ENCODE measurements around the gene GIT2.
A peak's percentile ranks its signal among the peaks of the same experiment; 100 is the strongest.

Gene GIT2

GRCh38 chr12:109999983-110000505 is 3.9 kb upstream of the GIT2 start:
- Histone ChIP-seq H3K4me1 (ENCODE audit: control insufficient read depth in 1 of 2, insufficient read depth in 2 of 2, low read length in 2 of 2) (peaks cover 0 to 4% of the 10 kb centered on the region in 2 experiments), H3K4me3 (ENCODE audit: low read depth, low read length) (peak overlapping the region; percentile 91)
- WGBS (ENCODE audit: extremely low coverage, insufficient coverage, insufficient read length): no CpG with 5 or more reads among the region's 17 CpGs

GRCh38 chr12:109999649-109999971 is 3.4 kb upstream of the GIT2 start:
- peaks cover 0 to 4% of the 10 kb centered on the region in 2 experiments for H3K4me1 ChIP-seq (ENCODE audit: control insufficient read depth in 1 of 2, insufficient read depth in 2 of 2, low read length in 2 of 2)
- peaks cover 8% of the 10 kb centered on the region for H3K79me2 ChIP-seq (ENCODE audit: control insufficient read depth, insufficient read depth, low read length, poor library complexity)
- peak overlapping the region; percentile 88 for H4K91ac ChIP-seq (ENCODE audit: low read depth, low read length)
- no peaks in the 10 kb centered on the region for H3K27me3 ChIP-seq (ENCODE audit: insufficient read depth, low read length)
- no peak overlapping the region for H3K4ac ChIP-seq (ENCODE audit: low read depth, low read length)
- no peak overlapping the region for H2BK5ac ChIP-seq (ENCODE audit: low read depth, low read length, poor library complexity)
- H2AK5ac ChIP-seq (ENCODE audit: low read length): no peak overlapping the region
- no peaks in the 10 kb centered on the region for H3K36me3 ChIP-seq (ENCODE audit: control insufficient read depth in 1 of 2, insufficient read depth in 2 of 2, low read length in 2 of 2)
- peak overlapping the region; percentile 72 for H4K8ac ChIP-seq (ENCODE audit: low read depth, low read length)
- H3K79me1 ChIP-seq (ENCODE audit: low read length): peaks cover 8% of the 10 kb centered on the region
- H2BK120ac ChIP-seq (ENCODE audit: insufficient read depth, low read length, poor library complexity): peak overlapping the region; percentile 27
- no peak overlapping the region for H2BK12ac ChIP-seq (ENCODE audit: low read length)
- WGBS (ENCODE audit: extremely low coverage, insufficient coverage, insufficient read length): no CpG with 5 or more reads among the region's 27 CpGs
- H3K4me3 ChIP-seq (ENCODE audit: low read depth, low read length): peak overlapping the region; percentile 91
- H3K4me2 ChIP-seq (ENCODE audit: low read length): peak overlapping the region; percentile 80
- H2AFZ ChIP-seq (ENCODE audit: insufficient read depth, low read length, poor library complexity): peak overlapping the region; percentile 2
- H3K9ac ChIP-seq (ENCODE audit: low read length): peak overlapping the region; percentile 95
- peak overlapping the region; percentile 50 for H3K14ac ChIP-seq (ENCODE audit: low read length)
- peak overlapping the region; percentile 62 for H4K12ac ChIP-seq (ENCODE audit: low read depth, low read length)
- H3K18ac ChIP-seq (ENCODE audit: low read length): peak overlapping the region; percentile 64
- no peak overlapping the region for H3K23ac ChIP-seq (ENCODE audit: low read length)
- H3K9me3 ChIP-seq (ENCODE audit: insufficient read depth, low read depth, low read length): no peaks in the 10 kb centered on the region
- no peak overlapping the region for H3K27ac ChIP-seq (ENCODE audit: low read depth, low read length)
- DNase-seq: no peak

More at GRCh38 chr12:109999983-110000505, 3.9 kb upstream of the GIT2 start:
- H3K4me2 ChIP-seq (ENCODE audit: low read length): peak overlapping the region; percentile 80
- peaks cover 8% of the 10 kb centered on the region for H3K79me2 ChIP-seq (ENCODE audit: control insufficient read depth, insufficient read depth, low read length, poor library complexity)
- no peak overlapping the region for H3K4ac ChIP-seq (ENCODE audit: low read depth, low read length)
- no peaks in the 10 kb centered on the region for H3K36me3 ChIP-seq (ENCODE audit: control insufficient read depth in 1 of 2, insufficient read depth in 2 of 2, low read length in 2 of 2)
- no peak overlapping the region for H4K91ac ChIP-seq (ENCODE audit: low read depth, low read length)
- H3K9me3 ChIP-seq (ENCODE audit: insufficient read depth, low read depth, low read length): no peaks in the 10 kb centered on the region
- H2BK12ac ChIP-seq (ENCODE audit: low read length): no peak overlapping the region
- H4K8ac ChIP-seq (ENCODE audit: low read depth, low read length): no peak overlapping the region
- H2BK120ac ChIP-seq (ENCODE audit: insufficient read depth, low read length, poor library complexity): no peak overlapping the region
- no peak overlapping the region for H2BK5ac ChIP-seq (ENCODE audit: low read depth, low read length, poor library complexity)
- H2AFZ ChIP-seq (ENCODE audit: insufficient read depth, low read length, poor library complexity): peak overlapping the region; percentile 2
- H3K27me3 ChIP-seq (ENCODE audit: insufficient read depth, low read length): no peaks in the 10 kb centered on the region
- no peak overlapping the region for H3K27ac ChIP-seq (ENCODE audit: low read depth, low read length)
- H4K12ac ChIP-seq (ENCODE audit: low read depth, low read length): no peak overlapping the region
- H3K9ac ChIP-seq (ENCODE audit: low read length): peak overlapping the region; percentile 72
- H2AK5ac ChIP-seq (ENCODE audit: low read length): no peak overlapping the region
- H3K14ac ChIP-seq (ENCODE audit: low read length): no peak overlapping the region
- H3K23ac ChIP-seq (ENCODE audit: low read length): no peak overlapping the region
- DNase-seq: peak; percentile 31 to 56
- peak overlapping the region; percentile 42 for H3K18ac ChIP-seq (ENCODE audit: low read length)
- peaks cover 8% of the 10 kb centered on the region for H3K79me1 ChIP-seq (ENCODE audit: low read length)

GRCh38 chr12:109998904-109999648 is 2.9 kb upstream of the GIT2 start, which contains the start of gene ANKRD13A:
Gene ANKRD13A (plus strand): TSS chr12:109999430. CDS start chr12:109999689, 259 bp downstream.
- Histone ChIP-seq H2BK5ac (ENCODE audit: low read depth, low read length, poor library complexity) (peak within 1 kb of the TSS; percentile 73), H4K91ac (ENCODE audit: low read depth, low read length) (peak within 1 kb of the TSS; percentile 88), H3K9ac (ENCODE audit: low read length) (peak within 1 kb of the TSS; percentile 95), H4K8ac (ENCODE audit: low read depth, low read length) (peak within 1 kb of the TSS; percentile 83), H2BK12ac (ENCODE audit: low read length) (peak within 1 kb of the TSS; percentile 72), H3K4me3 (ENCODE audit: low read depth, low read length) (peak within 1 kb of the TSS; percentile 91), H3K4me2 (ENCODE audit: low read length) (peak within 1 kb of the TSS; percentile 80), H2AFZ (ENCODE audit: insufficient read depth, low read length, poor library complexity) (peak within 1 kb of the TSS; percentile 66), H2AK5ac (ENCODE audit: low read length) (no peak within 1 kb of the TSS), H3K18ac (ENCODE audit: low read length) (peak within 1 kb of the TSS; percentile 68), H3K79me2 (ENCODE audit: control insufficient read depth, insufficient read depth, low read length, poor library complexity) (peaks cover 8% of the 10 kb centered on the region), H3K27me3 (ENCODE audit: insufficient read depth, low read length) (no peaks in the 10 kb centered on the region), H3K14ac (ENCODE audit: low read length) (peak within 1 kb of the TSS; percentile 85), H3K23ac (ENCODE audit: low read length) (no peak within 1 kb of the TSS), H3K4ac (ENCODE audit: low read depth, low read length) (peak within 1 kb of the TSS; percentile 49), H3K27ac (ENCODE audit: low read depth, low read length) (peak within 1 kb of the TSS; percentile 35), H2BK120ac (ENCODE audit: insufficient read depth, low read length, poor library complexity) (peak within 1 kb of the TSS; percentile 92), H3K79me1 (ENCODE audit: low read length) (peaks cover 8% of the 10 kb centered on the region), H3K9me3 (ENCODE audit: insufficient read depth, low read depth, low read length) (no peaks in the 10 kb centered on the region), H3K4me1 (ENCODE audit: control insufficient read depth in 1 of 2, insufficient read depth in 2 of 2, low read length in 2 of 2) (peaks cover 0 to 4% of the 10 kb centered on the region in 2 experiments), H4K12ac (ENCODE audit: low read depth, low read length) (peak within 1 kb of the TSS; percentile 94), H3K36me3 (ENCODE audit: control insufficient read depth in 1 of 2, insufficient read depth in 2 of 2, low read length in 2 of 2) (no peaks in the 10 kb centered on the region)
- WGBS (ENCODE audit: extremely low coverage, insufficient coverage, insufficient read length): no CpG with 5 or more reads among the region's 62 CpGs
- DNase-seq: peak; percentile 82 to 91

GRCh38 chr12:109998241-109998903 is 2.2 kb upstream of the GIT2 start:
- no CpG with 5 or more reads among the region's 9 CpGs for WGBS (ENCODE audit: extremely low coverage, insufficient coverage, insufficient read length)
- peak overlapping the region; percentile 80 for H3K4me2 ChIP-seq (ENCODE audit: low read length)
- H3K18ac ChIP-seq (ENCODE audit: low read length): no peak overlapping the region
- peaks cover 8% of the 10 kb centered on the region for H3K79me1 ChIP-seq (ENCODE audit: low read length)
- H3K79me2 ChIP-seq (ENCODE audit: control insufficient read depth, insufficient read depth, low read length, poor library complexity): peaks cover 8% of the 10 kb centered on the region
- H4K8ac ChIP-seq (ENCODE audit: low read depth, low read length): peak overlapping the region; percentile 83
- no peak overlapping the region for H3K23ac ChIP-seq (ENCODE audit: low read length)
- H2BK5ac ChIP-seq (ENCODE audit: low read depth, low read length, poor library complexity): no peak overlapping the region
- H3K4ac ChIP-seq (ENCODE audit: low read depth, low read length): peak overlapping the region; percentile 49
- no peak overlapping the region for H3K9ac ChIP-seq (ENCODE audit: low read length)
- H4K12ac ChIP-seq (ENCODE audit: low read depth, low read length): peak overlapping the region; percentile 94
- no peak overlapping the region for H2BK12ac ChIP-seq (ENCODE audit: low read length)
- no peaks in the 10 kb centered on the region for H3K36me3 ChIP-seq (ENCODE audit: control insufficient read depth in 1 of 2, insufficient read depth in 2 of 2, low read length in 2 of 2)
- H3K4me3 ChIP-seq (ENCODE audit: low read depth, low read length): no peak overlapping the region
- no peak overlapping the region for H2BK120ac ChIP-seq (ENCODE audit: insufficient read depth, low read length, poor library complexity)
- no peak overlapping the region for H2AK5ac ChIP-seq (ENCODE audit: low read length)
- peaks cover 0 to 4% of the 10 kb centered on the region in 2 experiments for H3K4me1 ChIP-seq (ENCODE audit: control insufficient read depth in 1 of 2, insufficient read depth in 2 of 2, low read length in 2 of 2)
- peak in 1 of 2 donors; percentile 57 for DNase-seq
- H2AFZ ChIP-seq (ENCODE audit: insufficient read depth, low read length, poor library complexity): peak overlapping the region; percentile 66
- H3K14ac ChIP-seq (ENCODE audit: low read length): no peak overlapping the region
- H3K27me3 ChIP-seq (ENCODE audit: insufficient read depth, low read length): no peaks in the 10 kb centered on the region
- H4K91ac ChIP-seq (ENCODE audit: low read depth, low read length): no peak overlapping the region
- H3K27ac ChIP-seq (ENCODE audit: low read depth, low read length): no peak overlapping the region
- no peaks in the 10 kb centered on the region for H3K9me3 ChIP-seq (ENCODE audit: insufficient read depth, low read depth, low read length)
